ENCODE data around the gene PCMT1. TPM values are rescaled to one million over a fixed set of nuclear protein-coding genes. Genes with fewer than 3 reads are reported as not detected.

The PCMT1 gene
- total and polyA plus RNA-seq, 9 of the 15 experiments (the other 6 are each of a cell fraction or from before 2014, with no cell fraction given): 217 to 541 (median 327) TPM

GRCh38 chr6:149717588-149718458, 31.7 kb upstream of the PCMT1 start, which contains the start of gene LATS1 (continued):
- TF ChIP-seq CHD7 (IDR thresholded peaks at IDR 0.05; ENCODE audit: low read depth, low read length) (no peak), ARID3A (IDR thresholded peaks at IDR 0.05; ENCODE audit: borderline replicate concordance, low read depth, low read length) (0 out of 2 replicates have a peak, but pooled peaks have one; percentile 3), RERE (CRISPR knock-in tag; IDR thresholded peaks at IDR 0.05; ENCODE audit: borderline replicate concordance) (no peak), DNMT1 (IDR thresholded peaks at IDR 0.05) (no peak), POU5F1 (IDR thresholded peaks at IDR 0.05; ENCODE audit: borderline replicate concordance, low read depth, low read length, partially characterized antibody) (peak; percentile 58), BHLHE40 (IDR thresholded peaks at IDR 0.05; ENCODE audit: low read length) (no peak), MTA3 (IDR thresholded peaks at IDR 0.05; ENCODE audit: borderline replicate concordance) (peak; percentile 85; the same call in 1 of the 2 replicates)
